ENCODE data around the gene PRKAB1.

GRCh38 chr12:119671070-119671469, 3.1 kb downstream of the PRKAB1 start:
- TF ChIP-seq, protein P1, sequence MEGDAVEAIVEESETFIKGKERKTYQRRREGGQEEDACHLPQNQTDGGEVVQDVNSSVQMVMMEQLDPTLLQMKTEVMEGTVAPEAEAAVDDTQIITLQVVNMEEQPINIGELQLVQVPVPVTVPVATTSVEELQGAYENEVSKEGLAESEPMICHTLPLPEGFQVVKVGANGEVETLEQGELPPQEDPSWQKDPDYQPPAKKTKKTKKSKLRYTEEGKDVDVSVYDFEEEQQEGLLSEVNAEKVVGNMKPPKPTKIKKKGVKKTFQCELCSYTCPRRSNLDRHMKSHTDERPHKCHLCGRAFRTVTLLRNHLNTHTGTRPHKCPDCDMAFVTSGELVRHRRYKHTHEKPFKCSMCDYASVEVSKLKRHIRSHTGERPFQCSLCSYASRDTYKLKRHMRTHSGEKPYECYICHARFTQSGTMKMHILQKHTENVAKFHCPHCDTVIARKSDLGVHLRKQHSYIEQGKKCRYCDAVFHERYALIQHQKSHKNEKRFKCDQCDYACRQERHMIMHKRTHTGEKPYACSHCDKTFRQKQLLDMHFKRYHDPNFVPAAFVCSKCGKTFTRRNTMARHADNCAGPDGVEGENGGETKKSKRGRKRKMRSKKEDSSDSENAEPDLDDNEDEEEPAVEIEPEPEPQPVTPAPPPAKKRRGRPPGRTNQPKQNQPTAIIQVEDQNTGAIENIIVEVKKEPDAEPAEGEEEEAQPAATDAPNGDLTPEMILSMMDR (IDR thresholded peaks at IDR 0.05; ENCODE audit: low read depth, low read length): no peak
- TF ChIP-seq EZH2phosphoT487 (IDR thresholded peaks at IDR 0.05; ENCODE audit: low read depth): no peak

All from OCI-LY3 (cell line).